OCI-LY3 (cell line): Measurements from ENCODE around the gene KLLN.
A peak's percentile ranks its signal among the peaks of the same experiment; 100 is the strongest.

Source experiments
- H2AFZ ChIP-seq: fragments of 200-600, 300-600 bp; shearing (Covaris generic); 2 replicates; pipeline ENCODE4 v1.6.0; 2014; ENCODE audit warnings: antibody characterized with exemption, low read depth, low read length
- H3K27ac ChIP-seq: fragments of 200-600, 300-600 bp; sonication (generic); 2 replicates; pipeline ENCODE4 v1.5.1; 2014; ENCODE audit warnings: mild to moderate bottlenecking, low read length, moderate library complexity, mixed read lengths
- H3K27me3 ChIP-seq: fragments of 200-600, 300-600 bp; sonication (generic); 2 replicates; pipeline ENCODE4 v1.6.1; 2014; ENCODE audit warnings: low read depth, low read length, mixed read lengths
- H3K36me3 ChIP-seq: fragments of 200-600, 300-600 bp; sonication (generic); replicated peaks from 2 replicates; pipeline ENCODE3; 2014; ENCODE audit warnings: low read depth, low read length, mixed read lengths
- H3K4me1 ChIP-seq: fragments of 300-600, 200-600 bp; sonication (generic); 2 replicates; pipeline ENCODE4 v1.6.1; 2014; ENCODE audit warnings: low read length, mixed read lengths
- H3K4me2 ChIP-seq: fragments of 200-600, 300-600 bp; sonication (generic); 2 replicates; pipeline ENCODE4 v1.6.1; 2014; ENCODE audit warnings: low read length, mixed read lengths
- H3K4me3 ChIP-seq: fragments of 300-600, 200-600 bp; sonication (generic); 2 replicates; pipeline ENCODE4 v1.5.1; 2014; ENCODE audit warnings: antibody characterized with exemption, mild to moderate bottlenecking, low read length, moderate library complexity
- H3K79me2 ChIP-seq: fragments of 300-600, 200-600 bp; shearing (Covaris generic); 2 replicates; pipeline ENCODE4 v1.6.1; 2014; ENCODE audit warnings: mild to moderate bottlenecking, low read length, mixed read lengths
- H3K9ac ChIP-seq: fragments of 300-600, 200-600 bp; shearing (Covaris generic); 2 replicates; pipeline ENCODE4 v1.6.0; 2014; ENCODE audit warnings: mild to moderate bottlenecking, low read length, moderate library complexity
- H3K9me3 ChIP-seq: fragments of 200-600, 300-600 bp; shearing (Covaris generic); 2 replicates; pipeline ENCODE4 v1.6.1; 2014; ENCODE audit warnings: low read length, mixed read lengths; ENCODE audit not compliant: insufficient read depth
- H4K20me1 ChIP-seq: fragments of 200-600, 300-600 bp; sonication (generic); 2 replicates; pipeline ENCODE4 v1.6.1; 2016; ENCODE audit warnings: low read length, mixed read lengths; ENCODE audit not compliant: insufficient read depth
- EZH2phosphoT487 ChIP-seq: fragments of 200-600 bp; shearing (Covaris generic); IDR thresholded peaks from 2 replicates; pipeline ENCODE4 v1.6.1; 2018; ENCODE audit warnings: antibody characterized with exemption, mixed run types, low read depth
- TF ChIP-seq, protein P1 (sequence below): fragments of 200-600, 300-600 bp; sonication (generic); IDR thresholded peaks from 2 replicates; pipeline ENCODE4 v1.5.1; 2014; ENCODE audit warnings: antibody characterized with exemption, low read length, low read depth

Gene KLLN

DNA sequence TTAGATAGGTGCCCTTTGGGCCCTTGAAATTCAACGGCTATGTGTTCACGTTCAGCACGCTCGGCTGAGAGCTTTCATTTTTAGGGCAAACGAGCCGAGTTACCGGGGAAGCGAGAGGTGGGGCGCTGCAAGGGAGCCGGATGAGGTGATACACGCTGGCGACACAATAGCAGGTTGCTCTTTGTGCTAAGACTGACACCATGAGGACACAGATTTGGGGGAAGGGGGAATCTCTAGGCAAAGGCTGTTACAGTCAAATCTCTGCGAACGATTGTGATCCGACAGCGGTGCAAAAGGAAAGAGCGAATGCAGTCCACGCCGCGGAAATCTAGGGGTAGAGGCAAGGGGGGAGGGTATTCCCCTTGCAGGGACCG, 667 bp downstream of the KLLN start:
- Histone ChIP-seq H3K27ac (peak overlapping the region; percentile 86), H3K4me2 (peak overlapping the region; percentile 77), H3K4me1 (peaks cover 21% of the 10 kb centered on the region), H3K79me2 (peaks cover 48% of the 10 kb centered on the region), H3K9ac (peak overlapping the region; percentile 91), H4K20me1 (peaks cover 27% of the 10 kb centered on the region), H2AFZ (peak overlapping the region; percentile 74; the same call in 1 of the 2 replicates), H3K36me3 (peaks cover 9% of the 10 kb centered on the region), H3K4me3 (peak overlapping the region; percentile 96), H3K27me3 (no peaks in the 10 kb centered on the region), H3K9me3 (no peaks in the 10 kb centered on the region)
- no peak for TF ChIP-seq EZH2phosphoT487
- TF ChIP-seq, protein P1, sequence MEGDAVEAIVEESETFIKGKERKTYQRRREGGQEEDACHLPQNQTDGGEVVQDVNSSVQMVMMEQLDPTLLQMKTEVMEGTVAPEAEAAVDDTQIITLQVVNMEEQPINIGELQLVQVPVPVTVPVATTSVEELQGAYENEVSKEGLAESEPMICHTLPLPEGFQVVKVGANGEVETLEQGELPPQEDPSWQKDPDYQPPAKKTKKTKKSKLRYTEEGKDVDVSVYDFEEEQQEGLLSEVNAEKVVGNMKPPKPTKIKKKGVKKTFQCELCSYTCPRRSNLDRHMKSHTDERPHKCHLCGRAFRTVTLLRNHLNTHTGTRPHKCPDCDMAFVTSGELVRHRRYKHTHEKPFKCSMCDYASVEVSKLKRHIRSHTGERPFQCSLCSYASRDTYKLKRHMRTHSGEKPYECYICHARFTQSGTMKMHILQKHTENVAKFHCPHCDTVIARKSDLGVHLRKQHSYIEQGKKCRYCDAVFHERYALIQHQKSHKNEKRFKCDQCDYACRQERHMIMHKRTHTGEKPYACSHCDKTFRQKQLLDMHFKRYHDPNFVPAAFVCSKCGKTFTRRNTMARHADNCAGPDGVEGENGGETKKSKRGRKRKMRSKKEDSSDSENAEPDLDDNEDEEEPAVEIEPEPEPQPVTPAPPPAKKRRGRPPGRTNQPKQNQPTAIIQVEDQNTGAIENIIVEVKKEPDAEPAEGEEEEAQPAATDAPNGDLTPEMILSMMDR: no peak; the same call in 1 of the 2 replicates

DNA sequence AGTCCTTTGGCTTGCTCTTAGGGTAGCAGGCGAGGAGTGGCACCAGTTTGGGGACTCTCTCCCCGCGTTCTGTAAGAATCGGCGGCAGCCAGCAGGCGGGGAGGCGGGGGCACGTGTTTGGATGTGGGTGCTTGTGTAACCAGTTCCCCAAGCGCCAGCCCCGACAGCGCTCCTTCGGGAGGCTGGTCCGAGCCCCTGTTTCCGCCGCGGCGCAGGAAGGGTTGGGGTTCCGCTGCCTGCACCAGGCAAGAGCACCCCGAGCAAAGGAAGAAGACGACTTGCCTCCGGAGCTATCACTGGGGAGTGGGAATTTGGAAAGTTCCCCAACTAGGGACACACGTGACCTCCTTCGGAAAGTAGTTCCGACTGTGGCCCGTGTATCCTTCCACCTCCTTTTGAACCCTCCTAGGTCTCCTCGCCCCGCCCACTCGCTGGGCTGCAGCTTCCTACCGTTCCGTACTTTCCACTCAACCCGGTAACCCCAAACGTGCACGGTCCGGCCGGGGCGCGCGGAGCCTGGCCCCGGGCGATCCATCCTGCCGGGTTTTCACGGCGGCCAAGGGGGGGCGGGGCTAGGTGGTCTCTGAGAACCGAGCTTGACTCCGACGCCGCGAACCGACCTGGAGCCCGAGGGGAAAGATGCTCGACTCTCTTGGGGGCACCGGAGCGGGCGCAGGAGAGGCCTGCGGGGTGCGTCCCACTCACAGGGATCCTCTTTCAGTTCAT, 1.2 kb downstream of the KLLN start:
- Histone ChIP-seq H4K20me1 (peaks cover 22% of the 10 kb centered on the region), H3K4me1 (peaks cover 17% of the 10 kb centered on the region), H3K79me2 (peaks cover 43% of the 10 kb centered on the region), H3K9ac (peak overlapping the region; percentile 91), H3K36me3 (peaks cover 6% of the 10 kb centered on the region), H3K4me3 (peak overlapping the region; percentile 96), H2AFZ (peak overlapping the region; percentile 78; the same call in 1 of the 2 replicates), H3K27me3 (no peaks in the 10 kb centered on the region), H3K9me3 (no peaks in the 10 kb centered on the region), H3K27ac (peak overlapping the region; percentile 86), H3K4me2 (peak overlapping the region; percentile 97)
- TF ChIP-seq, protein P1: no peak
- TF ChIP-seq EZH2phosphoT487: no peak

DNA sequence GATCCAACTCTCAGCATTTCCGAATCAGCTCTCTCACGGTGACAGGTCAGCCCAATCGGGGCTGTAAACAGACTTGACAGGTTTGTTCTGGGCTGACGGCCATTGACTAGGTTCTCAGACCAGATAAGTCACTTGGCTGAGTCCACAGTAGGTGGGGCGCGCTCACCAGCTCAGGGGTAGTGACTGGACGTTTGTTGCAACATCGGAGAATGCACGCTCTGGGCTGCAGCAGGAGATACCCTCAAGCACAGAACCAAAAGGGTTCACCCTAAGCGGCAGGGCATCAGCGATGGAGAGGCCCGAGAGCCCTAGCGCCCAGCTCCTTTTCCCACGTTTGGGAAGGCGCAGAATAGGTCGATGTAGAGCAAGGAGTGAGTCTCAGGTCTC, 1.8 kb downstream of the KLLN start:
- H3K9ac ChIP-seq: peak overlapping the region; percentile 91
- H3K9me3 ChIP-seq: no peaks in the 10 kb centered on the region
- H3K4me1 ChIP-seq: peaks cover 14% of the 10 kb centered on the region
- TF ChIP-seq, protein P1: peak; percentile 38
- TF ChIP-seq EZH2phosphoT487: no peak
- H3K27me3 ChIP-seq: no peaks in the 10 kb centered on the region
- peak overlapping the region; percentile 97 for H3K4me2 ChIP-seq
- H3K36me3 ChIP-seq: peaks cover 2% of the 10 kb centered on the region
- H3K4me3 ChIP-seq: peak overlapping the region; percentile 96
- H3K79me2 ChIP-seq: peaks cover 37% of the 10 kb centered on the region
- peak overlapping the region; percentile 86 for H3K27ac ChIP-seq
- peaks cover 17% of the 10 kb centered on the region for H4K20me1 ChIP-seq
- H2AFZ ChIP-seq: peak overlapping the region; percentile 78; the same call in 1 of the 2 replicates

DNA sequence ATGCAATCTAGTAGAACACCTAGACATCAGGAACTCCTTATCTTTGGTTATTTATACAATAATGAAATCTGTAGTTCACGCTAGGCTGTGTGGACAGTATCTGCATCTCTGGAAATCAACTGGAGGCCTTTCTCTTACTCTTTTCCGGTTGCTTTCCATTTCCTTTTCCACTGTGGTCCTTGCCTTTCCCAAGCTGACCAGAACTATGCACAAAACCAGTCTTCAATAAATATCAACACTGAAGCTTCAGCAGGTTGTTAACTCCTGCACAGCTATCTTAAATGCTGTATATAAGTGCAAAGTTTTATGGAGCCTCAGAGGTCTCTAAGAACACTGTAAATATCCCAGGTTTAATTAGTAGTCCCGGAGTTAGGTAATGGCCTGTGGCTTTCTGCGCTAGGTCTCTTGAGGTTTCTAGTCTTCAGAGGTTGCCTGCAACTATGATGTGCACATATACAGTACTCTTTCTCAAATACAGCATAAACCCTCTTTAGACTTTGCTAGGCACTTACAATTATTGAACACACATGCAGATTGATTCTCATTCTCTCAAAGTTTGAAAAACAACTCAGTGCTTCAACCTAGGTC, 2.4 kb downstream of the KLLN start:
- Histone ChIP-seq H3K4me1 (peaks cover 13% of the 10 kb centered on the region), H2AFZ (0 out of 2 replicates have a peak overlapping the region, but pooled peaks have one; percentile 78), H3K9ac (peak overlapping the region; percentile 91), H3K27ac (no peak overlapping the region), H3K36me3 (no peaks in the 10 kb centered on the region), H3K4me3 (peak overlapping the region; percentile 96), H3K79me2 (peaks cover 31% of the 10 kb centered on the region), H4K20me1 (peaks cover 10% of the 10 kb centered on the region), H3K27me3 (no peaks in the 10 kb centered on the region), H3K4me2 (peak overlapping the region; percentile 97), H3K9me3 (no peaks in the 10 kb centered on the region)
- TF ChIP-seq, protein P1: no peak
- no peak for TF ChIP-seq EZH2phosphoT487
